CD14-positive monocyte (primary cell): ENCODE data around the gene THSD1. TPM values are rescaled to one million over a fixed set of nuclear protein-coding genes. Genes with fewer than 3 reads are reported as not detected.

ENCODE experiments used
- DNase-seq, 3 donors: peaks; one replicate each; pipeline ENCODE4 v3.0.0-alpha.2; 2011 to 2022
- H2AFZ ChIP-seq: 2 replicates; pipeline ENCODE4 v1.6.0; 2012; ENCODE audit warnings: mild to moderate bottlenecking, low read depth, low read length, inconsistent platforms; ENCODE audit not compliant: insufficient read depth, poor library complexity, severe bottlenecking
- H3K27ac ChIP-seq, 2 donors: 1 replicate in 1 of 2; 2 replicates in 1 of 2; pipeline ENCODE4 v1.5.1; 2012 to 2013; ENCODE audit warnings: low read length in 2 of 2, control low read depth in 1 of 2, inconsistent platforms in 1 of 2, low read depth in 1 of 2, mild to moderate bottlenecking in 1 of 2
- H3K27me3 ChIP-seq, 2 donors: one replicate each; pipeline versions ENCODE4 v1.6.0 to v1.6.1; 2011 to 2013; ENCODE audit warnings: low read length in 2 of 2; ENCODE audit not compliant: control insufficient read depth in 2 of 2, insufficient read depth in 2 of 2
- H3K36me3 ChIP-seq, 2 donors: replicated peaks in 1 of 2; 1 replicate in 1 of 2; 2 replicates in 1 of 2; pipeline versions ENCODE4 v1.5.1 to v1.6.1; 2012 to 2013; ENCODE audit warnings: low read length in 2 of 2, control low read depth in 1 of 2, inconsistent platforms in 1 of 2, mild to moderate bottlenecking in 1 of 2; ENCODE audit not compliant: insufficient read depth in 2 of 2, control insufficient read depth in 1 of 2
- H3K4me1 ChIP-seq, 2 donors: 1 replicate in 1 of 2; 2 replicates in 1 of 2; pipeline versions ENCODE4 v1.5.1 to v1.6.1; 2012 to 2013; ENCODE audit warnings: low read length in 2 of 2, control low read depth in 1 of 2, inconsistent platforms in 1 of 2, mild to moderate bottlenecking in 1 of 2, moderate library complexity in 1 of 2; ENCODE audit not compliant: insufficient read depth in 2 of 2, control insufficient read depth in 1 of 2
- H3K4me2 ChIP-seq: replicated peaks from 2 replicates; pipeline ENCODE3; 2012; ENCODE audit warnings: low read length, moderate library complexity, mild to moderate bottlenecking; ENCODE audit not compliant: poor library complexity, severe bottlenecking; ENCODE audit errors: extremely low read depth
- H3K4me3 ChIP-seq, 3 experiments: fragments of 200-600 bp in 1 of 3; sonication (generic) in 1 of 3; replicated peaks in 1 of 3; 1 replicate in 2 of 3; 2 replicates in 1 of 3; pipeline ENCODE4 v1.5.1; 2011 to 2013; ENCODE audit warnings: low read length in 3 of 3, mild to moderate bottlenecking in 3 of 3, control low read depth in 2 of 3, low read depth in 2 of 3, inconsistent platforms in 1 of 3, moderate library complexity in 1 of 3
- H3K79me2 ChIP-seq: 2 replicates; pipeline ENCODE4 v1.6.0; 2012; ENCODE audit warnings: mild to moderate bottlenecking, control low read depth, inconsistent platforms, low read length, moderate library complexity; ENCODE audit not compliant: insufficient read depth
- H3K9ac ChIP-seq: 2 replicates; pipeline ENCODE4 v1.6.0; 2017; ENCODE audit warnings: low read length, mild to moderate bottlenecking; ENCODE audit not compliant: insufficient read depth, poor library complexity, severe bottlenecking
- H3K9me3 ChIP-seq, 2 donors: replicated peaks in 1 of 2; 1 replicate in 1 of 2; 2 replicates in 1 of 2; pipeline versions ENCODE4 v1.5.1 to v1.6.1; 2012 to 2013; ENCODE audit warnings: low read length in 2 of 2, control low read depth in 1 of 2; ENCODE audit not compliant: control insufficient read depth in 1 of 2, insufficient read depth in 1 of 2
- H4K20me1 ChIP-seq: 2 replicates; pipeline ENCODE4 v1.6.0; 2012; ENCODE audit warnings: mild to moderate bottlenecking, low read length, control low read depth, moderate library complexity; ENCODE audit not compliant: insufficient read depth
- H3K27ac Mint-ChIP-seq, 7 donors: one replicate each; pipeline ENCODE4 v1.8.0; 2020; ENCODE audit warnings: mild to moderate bottlenecking in 7 of 7, mixed read lengths in 7 of 7, moderate library complexity in 6 of 7, inconsistent platforms in 2 of 7
- H3K27me3 Mint-ChIP-seq, 3 donors: one replicate each; pipeline ENCODE4 v1.8.0; 2021 to 2022; ENCODE audit warnings: low read depth in 3 of 3, mild to moderate bottlenecking in 3 of 3, mixed read lengths in 3 of 3, moderate library complexity in 3 of 3, inconsistent platforms in 1 of 3
- H3K36me3 Mint-ChIP-seq, 2 donors: one replicate each; pipeline ENCODE4 v1.8.0; 2020; ENCODE audit warnings: mixed read lengths in 2 of 2, inconsistent platforms in 1 of 2, mild to moderate bottlenecking in 1 of 2
- H3K4me1 Mint-ChIP-seq: one replicate; pipeline ENCODE4 v1.8.0; 2020; ENCODE audit warnings: mild to moderate bottlenecking, mixed read lengths
- H3K4me3 Mint-ChIP-seq, 2 donors: one replicate each; pipeline ENCODE4 v1.8.0; 2020; ENCODE audit warnings: mild to moderate bottlenecking in 2 of 2, mixed read lengths in 2 of 2, moderate library complexity in 1 of 2
- H3K9me3 Mint-ChIP-seq, 7 donors: one replicate each; pipeline ENCODE4 v1.8.0; 2020 to 2022; ENCODE audit warnings: mixed read lengths in 7 of 7, mild to moderate bottlenecking in 6 of 7, moderate library complexity in 6 of 7, inconsistent platforms in 2 of 7
- WGBS: methylation state at CpG from one replicate; pipeline ENCODE4 v1.1.5; 2013; ENCODE audit warnings: missing lambda C conversion rate; ENCODE audit not compliant: insufficient coverage; 5-methylcytosine and 5-hydroxymethylcytosine counted together
- intact Hi-C, 2 donors: fragments of 100-400 bp; cut with micrococcal nuclease; formaldehyde crosslinking; loops; one replicate each; pipeline versions ENCODE4 v1.15.0 to v1.15.1; 2023
- polyA plus RNA-seq, 3 donors: library from polyadenylated mRNA; depleted of rRNA in 1 of 3; unstranded in 2 of 3; stranded (reverse) in 1 of 3; fragments of 300-500 nt in 2 of 3; fragments of >200 nt in 1 of 3; fragmentation: Illumina TruSeq in 2 of 3; gene quantifications; 1 replicate in 2 of 3; 2 replicates in 1 of 3; pipeline ENCODE4 v1.2.3, GENCODE V29; 2012 to 2021
- TF ChIP-seq, protein P1 (sequence below): fragments of 200-600 bp; IDR thresholded peaks from one replicate; pipeline ENCODE4 v1.8.0; 2022; ENCODE audit warnings: antibody characterized with exemption, mild to moderate bottlenecking

Gene THSD1
- polyA plus RNA-seq, 3 donors: 0.52 TPM; not detected in 2

DNA sequence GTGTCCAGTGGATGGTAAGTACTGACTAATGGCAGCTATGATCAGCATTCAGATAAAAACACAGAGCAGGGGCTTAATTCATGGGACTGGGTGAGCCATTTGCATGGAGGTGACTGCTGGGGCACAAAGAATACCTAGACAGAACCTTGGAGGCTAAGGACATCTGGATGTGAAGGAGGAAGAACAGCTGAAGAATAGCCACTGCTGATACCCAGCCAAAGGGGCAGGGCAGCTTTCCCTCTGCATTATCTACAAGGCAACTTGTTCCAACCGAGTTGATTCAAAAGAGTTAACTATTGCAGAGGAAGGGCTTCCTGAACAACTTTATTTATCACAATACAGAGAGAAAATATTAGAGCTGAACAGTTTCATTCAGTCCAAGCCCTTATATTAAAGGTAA lies 13.1 kb upstream of the THSD1 start:
- H3K4me1 Mint-ChIP-seq: no peaks in the 10 kb centered on the region
- intact Hi-C loops: no loop called here
- no peak overlapping the region for H3K27ac Mint-ChIP-seq

GRCh38 chr13:52414963-52415362 lies 9.0 kb upstream of the THSD1 start:
- Histone ChIP-seq H3K4me1 (no peaks in the 10 kb centered on the region), H3K9ac (no peak overlapping the region), H3K4me3 (no peak overlapping the region), H3K79me2 (no peaks in the 10 kb centered on the region), H3K9me3 (no peaks in the 10 kb centered on the region), H2AFZ (no peak overlapping the region), H3K27ac (no peak overlapping the region), H3K36me3 (peaks cover 78 to 87% of the 10 kb centered on the region in 2 donors), H3K27me3 (no peaks in the 10 kb centered on the region), H3K4me2 (no peak overlapping the region), H4K20me1 (no peaks in the 10 kb centered on the region)
- peaks cover 77 to 80% of the 10 kb centered on the region in 2 donors for H3K36me3 Mint-ChIP-seq
- TF ChIP-seq, protein P1, sequence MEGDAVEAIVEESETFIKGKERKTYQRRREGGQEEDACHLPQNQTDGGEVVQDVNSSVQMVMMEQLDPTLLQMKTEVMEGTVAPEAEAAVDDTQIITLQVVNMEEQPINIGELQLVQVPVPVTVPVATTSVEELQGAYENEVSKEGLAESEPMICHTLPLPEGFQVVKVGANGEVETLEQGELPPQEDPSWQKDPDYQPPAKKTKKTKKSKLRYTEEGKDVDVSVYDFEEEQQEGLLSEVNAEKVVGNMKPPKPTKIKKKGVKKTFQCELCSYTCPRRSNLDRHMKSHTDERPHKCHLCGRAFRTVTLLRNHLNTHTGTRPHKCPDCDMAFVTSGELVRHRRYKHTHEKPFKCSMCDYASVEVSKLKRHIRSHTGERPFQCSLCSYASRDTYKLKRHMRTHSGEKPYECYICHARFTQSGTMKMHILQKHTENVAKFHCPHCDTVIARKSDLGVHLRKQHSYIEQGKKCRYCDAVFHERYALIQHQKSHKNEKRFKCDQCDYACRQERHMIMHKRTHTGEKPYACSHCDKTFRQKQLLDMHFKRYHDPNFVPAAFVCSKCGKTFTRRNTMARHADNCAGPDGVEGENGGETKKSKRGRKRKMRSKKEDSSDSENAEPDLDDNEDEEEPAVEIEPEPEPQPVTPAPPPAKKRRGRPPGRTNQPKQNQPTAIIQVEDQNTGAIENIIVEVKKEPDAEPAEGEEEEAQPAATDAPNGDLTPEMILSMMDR: no peak
- no peak overlapping the region for H3K4me3 Mint-ChIP-seq
- no peak overlapping the region for H3K27ac Mint-ChIP-seq
- no peaks in the 10 kb centered on the region for H3K9me3 Mint-ChIP-seq
- no peak for DNase-seq
- H3K27me3 Mint-ChIP-seq: no peaks in the 10 kb centered on the region
- intact Hi-C loops: no loop called here
- WGBS: 100% methylated on average over 1 of the region's 1 CpG
- peaks cover 5% of the 10 kb centered on the region for H3K4me1 Mint-ChIP-seq

More for the DNA sequence above, 13.1 kb upstream of the THSD1 start:
- Mint-ChIP-seq H3K36me3 (peaks cover 72 to 91% of the 10 kb centered on the region in 2 donors), H3K27me3 (no peaks in the 10 kb centered on the region), H3K4me3 (no peak overlapping the region), H3K9me3 (peaks cover 0 to 3% (median 0%) of the 10 kb centered on the region in 7 donors)
- WGBS: no CpG with 5 or more reads among the region's 1 CpG
- Histone ChIP-seq H2AFZ (no peak overlapping the region), H3K4me2 (no peak overlapping the region), H3K79me2 (no peaks in the 10 kb centered on the region), H3K27ac (no peak overlapping the region), H3K4me1 (no peaks in the 10 kb centered on the region), H3K27me3 (no peaks in the 10 kb centered on the region), H3K4me3 (no peak overlapping the region), H4K20me1 (no peaks in the 10 kb centered on the region), H3K9ac (no peak overlapping the region), H3K36me3 (peaks cover 83 to 95% of the 10 kb centered on the region in 2 donors), H3K9me3 (no peaks in the 10 kb centered on the region)
- no peak for DNase-seq
- TF ChIP-seq, protein P1: no peak
